CD4-positive, alpha-beta T cell treated with Interleukin-15 for 1 hour (primary cell): Measurements from ENCODE around the gene FAM241A.
"Not testable (repeated sequence)": the region's sequence is repeated elsewhere in the genome, so short reads cannot be mapped to it uniquely, and the experiment has no call there.

Experiments
- DNase-seq: peaks from one replicate; pipeline ENCODE4 v3.0.0-alpha.2; 2020

The FAM241A gene

GRCh38 chr4:112176596-112176995 lies 31.3 kb downstream of the FAM241A start:
- DNase-seq = no peak

- not testable (repeated sequence) for DNase-seq
These were observed 33.5 kb downstream of the FAM241A start for GRCh38 chr4:112178741-112179140.

GRCh38 chr4:112181358-112182000 lies 36.2 kb downstream of the FAM241A start:
- DNase-seq = no peak

- DNase-seq = no peak
These were observed 37.4 kb downstream of the FAM241A start for GRCh38 chr4:112182604-112183003.

GRCh38 chr4:112183252-112183651 lies 38.0 kb downstream of the FAM241A start:
- no peak for DNase-seq

- DNase-seq = no peak
These were observed 39.2 kb downstream of the FAM241A start for GRCh38 chr4:112184438-112184837.

- no peak for DNase-seq
These were observed 40.1 kb downstream of the FAM241A start for GRCh38 chr4:112185334-112185733.

GRCh38 chr4:112185740-112186670 lies 40.8 kb downstream of the FAM241A start:
- no peak for DNase-seq

GRCh38 chr4:112189754-112190153 lies 44.5 kb downstream of the FAM241A start:
- DNase-seq = no peak

GRCh38 chr4:112190684-112191083 lies 45.4 kb downstream of the FAM241A start:
- no peak for DNase-seq

GRCh38 chr4:112196461-112196860 lies 51.2 kb downstream of the FAM241A start:
- no peak for DNase-seq

GRCh38 chr4:112199041-112199440 lies 53.8 kb downstream of the FAM241A start:
- no peak for DNase-seq

- no peak for DNase-seq
These were observed 56.8 kb downstream of the FAM241A start for GRCh38 chr4:112201915-112202505.

- DNase-seq = no peak
These were observed 58.3 kb downstream of the FAM241A start for GRCh38 chr4:112203593-112203992.

GRCh38 chr4:112206431-112206830 lies 61.2 kb downstream of the FAM241A start:
- DNase-seq = no peak

GRCh38 chr4:112208137-112209095 lies 63.2 kb downstream of the FAM241A start:
- DNase-seq = not testable (repeated sequence)

- no peak for DNase-seq
These were observed 65.5 kb downstream of the FAM241A start for GRCh38 chr4:112210777-112211176.

GRCh38 chr4:112213091-112213490 lies 67.8 kb downstream of the FAM241A start:
- no peak for DNase-seq

- no peak for DNase-seq
These were observed 68.6 kb downstream of the FAM241A start for GRCh38 chr4:112213856-112214255.

GRCh38 chr4:112214390-112215264 lies 69.4 kb downstream of the FAM241A start:
- no peak for DNase-seq

- no peak for DNase-seq
These were observed 74.6 kb downstream of the FAM241A start for GRCh38 chr4:112219826-112220366.
